ENCODE results near the gene EDDM13.

Gene EDDM13

DNA sequence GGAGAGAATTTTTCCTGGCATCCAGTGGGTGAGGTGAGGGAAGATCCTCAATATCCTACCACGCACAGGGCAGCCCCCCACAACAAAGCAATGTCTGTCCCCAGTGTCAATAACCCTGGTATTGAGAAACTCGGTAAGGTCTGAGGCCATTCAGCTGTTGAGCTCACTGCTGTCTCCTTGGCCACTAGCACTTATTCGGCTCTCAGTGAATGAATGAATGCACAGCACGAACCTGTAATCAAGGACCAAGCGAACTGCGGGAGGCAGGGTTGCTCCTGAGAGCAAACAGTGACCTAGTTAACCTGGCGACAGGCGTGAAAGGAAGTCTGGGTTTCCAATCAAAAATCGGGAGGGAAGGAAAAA is 41.5 kb downstream of the EDDM13 start:
- TF ChIP-seq, protein P1, sequence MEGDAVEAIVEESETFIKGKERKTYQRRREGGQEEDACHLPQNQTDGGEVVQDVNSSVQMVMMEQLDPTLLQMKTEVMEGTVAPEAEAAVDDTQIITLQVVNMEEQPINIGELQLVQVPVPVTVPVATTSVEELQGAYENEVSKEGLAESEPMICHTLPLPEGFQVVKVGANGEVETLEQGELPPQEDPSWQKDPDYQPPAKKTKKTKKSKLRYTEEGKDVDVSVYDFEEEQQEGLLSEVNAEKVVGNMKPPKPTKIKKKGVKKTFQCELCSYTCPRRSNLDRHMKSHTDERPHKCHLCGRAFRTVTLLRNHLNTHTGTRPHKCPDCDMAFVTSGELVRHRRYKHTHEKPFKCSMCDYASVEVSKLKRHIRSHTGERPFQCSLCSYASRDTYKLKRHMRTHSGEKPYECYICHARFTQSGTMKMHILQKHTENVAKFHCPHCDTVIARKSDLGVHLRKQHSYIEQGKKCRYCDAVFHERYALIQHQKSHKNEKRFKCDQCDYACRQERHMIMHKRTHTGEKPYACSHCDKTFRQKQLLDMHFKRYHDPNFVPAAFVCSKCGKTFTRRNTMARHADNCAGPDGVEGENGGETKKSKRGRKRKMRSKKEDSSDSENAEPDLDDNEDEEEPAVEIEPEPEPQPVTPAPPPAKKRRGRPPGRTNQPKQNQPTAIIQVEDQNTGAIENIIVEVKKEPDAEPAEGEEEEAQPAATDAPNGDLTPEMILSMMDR (IDR thresholded peaks at IDR 0.05; ENCODE audit: insufficient read depth, low read depth, low read length, missing control alignments) = no peak
- peak overlapping the region; percentile 81 for H3K4me3 ChIP-seq (ENCODE audit: low read depth, low read length)
- DNase-seq (ENCODE audit: low read depth) = no peak

DNA sequence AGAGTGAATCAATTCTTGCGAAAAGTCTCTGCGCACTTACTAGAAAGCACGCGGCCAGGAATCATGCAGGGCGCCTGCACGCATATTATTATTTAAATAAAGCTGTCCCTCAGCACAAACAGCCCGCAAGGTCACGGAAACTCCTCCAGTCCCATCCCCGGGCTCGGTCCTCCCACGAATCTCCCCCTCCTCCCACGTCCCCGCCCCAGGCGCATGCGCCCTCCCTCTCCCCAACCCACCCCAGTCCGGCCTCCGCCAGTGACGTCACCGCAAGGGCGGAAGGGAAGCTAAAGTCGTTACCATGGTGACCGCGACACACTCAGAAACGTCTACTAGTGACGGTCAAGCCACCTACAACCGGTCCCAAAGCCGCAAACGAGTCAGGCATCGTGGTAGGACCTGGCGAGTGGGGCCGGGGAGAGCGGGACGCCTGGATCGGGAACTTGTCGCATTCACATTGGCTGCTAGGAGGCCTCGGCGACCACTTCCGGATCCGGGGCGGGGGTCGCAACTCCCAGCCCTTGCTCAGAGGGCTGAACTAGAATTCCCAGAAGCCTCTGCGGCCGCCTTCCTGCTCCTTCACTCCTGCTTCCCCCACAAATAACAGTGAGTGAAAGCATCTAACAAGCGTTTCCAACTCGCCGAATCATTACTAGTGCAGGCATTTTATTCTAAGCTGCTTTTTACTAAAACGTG is 42.0 kb downstream of the EDDM13 start, which contains the start of gene ZSCAN5A:
TSS of gene ZSCAN5A (minus strand) at position 459 of the 696 bp plus-strand sequence. CDS start 89,793 bp downstream, outside the sequence.
- DNase-seq (ENCODE audit: low read depth) = peak; percentile 96
- TF ChIP-seq, protein P1 (IDR thresholded peaks at IDR 0.05; ENCODE audit: insufficient read depth, low read depth, low read length, missing control alignments) = no peak
- H3K4me3 ChIP-seq (ENCODE audit: low read depth, low read length) = peak within 1 kb of the TSS; percentile 81

DNA sequence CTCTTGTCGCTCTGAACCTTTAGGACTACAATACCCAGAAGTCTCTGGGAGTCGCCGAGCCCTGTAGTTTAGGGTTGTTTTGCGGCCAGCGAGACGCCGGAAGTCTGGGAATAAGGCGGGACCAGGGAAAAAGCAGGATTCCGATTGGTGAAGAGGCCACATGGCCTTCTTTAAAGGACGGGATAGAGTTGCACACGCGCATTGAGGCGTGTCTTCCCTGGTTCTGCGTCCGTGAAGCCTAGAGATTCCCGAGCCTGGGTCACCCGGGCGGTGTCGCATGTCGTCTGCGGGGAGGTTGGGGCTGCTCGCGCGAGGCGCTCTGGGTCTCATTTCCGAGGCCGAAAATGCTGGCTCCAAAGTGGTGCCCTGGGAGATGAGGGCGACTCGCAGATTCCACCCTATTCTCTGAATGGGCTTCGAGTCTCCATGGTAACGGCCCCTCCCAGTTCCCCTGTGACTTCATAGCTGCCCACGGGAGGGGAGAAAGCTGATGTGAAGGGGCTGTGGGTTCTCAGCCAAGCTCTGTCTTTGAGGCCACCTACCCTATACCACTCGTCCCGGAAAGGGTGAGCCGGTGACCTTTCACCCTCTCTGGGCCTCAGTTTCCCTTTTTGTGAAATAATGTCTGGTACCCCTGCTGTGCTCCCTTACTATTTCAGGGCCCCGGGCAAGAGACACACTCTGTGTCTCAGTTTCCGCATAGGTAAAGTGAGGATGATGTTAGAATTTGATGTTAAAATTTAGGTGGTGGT is 42.7 kb downstream of the EDDM13 start:
- TF ChIP-seq, protein P1 (IDR thresholded peaks at IDR 0.05; ENCODE audit: insufficient read depth, low read depth, low read length, missing control alignments) = no peak
- DNase-seq (ENCODE audit: low read depth) = peak; percentile 97
- peak overlapping the region; percentile 81 for H3K4me3 ChIP-seq (ENCODE audit: low read depth, low read length)

GRCh38 chr19:56316728-56317127 is 44.2 kb downstream of the EDDM13 start:
- DNase-seq (ENCODE audit: low read depth) = no peak
- TF ChIP-seq, protein P1 (IDR thresholded peaks at IDR 0.05; ENCODE audit: insufficient read depth, low read depth, low read length, missing control alignments) = no peak
- H3K4me3 ChIP-seq (ENCODE audit: low read depth, low read length) = no peak overlapping the region

DNA sequence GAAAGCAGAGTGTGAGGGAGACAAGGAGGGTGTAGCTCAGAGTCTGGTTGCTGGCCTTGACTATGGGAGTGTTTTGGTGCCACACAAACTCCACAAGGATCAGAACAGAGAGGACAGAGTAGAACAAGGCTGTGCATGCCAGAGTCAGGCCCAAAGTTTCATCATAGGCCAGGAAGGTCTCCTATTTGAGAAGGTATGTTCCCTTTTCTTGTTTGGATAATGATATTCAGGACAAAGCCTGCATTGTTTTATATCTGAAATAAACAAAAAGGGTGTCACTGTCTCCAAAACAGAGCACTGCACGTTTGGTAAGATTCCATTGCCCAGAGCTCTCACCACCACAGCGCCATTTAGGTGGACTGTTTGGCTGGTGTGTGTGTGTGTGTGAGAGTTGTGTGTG is 45.2 kb downstream of the EDDM13 start:
- TF ChIP-seq, protein P1 (IDR thresholded peaks at IDR 0.05; ENCODE audit: insufficient read depth, low read depth, low read length, missing control alignments) = no peak
- no peak overlapping the region for H3K4me3 ChIP-seq (ENCODE audit: low read depth, low read length)
- no peak for DNase-seq (ENCODE audit: low read depth)

- H3K4me3 ChIP-seq (ENCODE audit: low read depth, low read length) = no peak overlapping the region
- DNase-seq (ENCODE audit: low read depth) = no peak
- TF ChIP-seq, protein P1 (IDR thresholded peaks at IDR 0.05; ENCODE audit: insufficient read depth, low read depth, low read length, missing control alignments) = no peak
Observed at GRCh38 chr19:56319991-56320390, 47.4 kb downstream of the EDDM13 start.
